GM18505 (cell line): ENCODE results near the gene MRGPRX1.
"Not testable (repeated sequence)": the region's sequence is repeated elsewhere in the genome, so short reads cannot be mapped to it uniquely, and the experiment has no call there.

ENCODE experiments used
- ATAC-seq: cut with Tn5 transposase; IDR thresholded peaks from one replicate; pipeline ENCODE4 v1.9.1; 2021; ENCODE audit not compliant: unreplicated experiment
- POLR2A ChIP-seq: IDR thresholded peaks from 4 replicates; pipeline ENCODE4 v1.6.1; 2011; ENCODE audit warnings: borderline replicate concordance; ENCODE audit not compliant: insufficient read depth, insufficient read length; ENCODE audit errors: extremely low read depth

The MRGPRX1 gene

GRCh38 chr11:18912883-18913282 lies 26.3 kb downstream of the MRGPRX1 start:
- no peak for ATAC-seq
- no peak for TF ChIP-seq POLR2A

- no peak for TF ChIP-seq POLR2A
- no peak for ATAC-seq
Observed at GRCh38 chr11:18907391-18907790, 31.8 kb downstream of the MRGPRX1 start.

GRCh38 chr11:18900637-18901036 lies 38.6 kb downstream of the MRGPRX1 start:
- not testable (repeated sequence) for ATAC-seq

- ATAC-seq = not testable (repeated sequence)
Observed at GRCh38 chr11:18900151-18900611, 39.0 kb downstream of the MRGPRX1 start.

- ATAC-seq = not testable (repeated sequence)
Observed at GRCh38 chr11:18891712-18892111, 47.5 kb downstream of the MRGPRX1 start.

- no peak for TF ChIP-seq POLR2A
- ATAC-seq = no peak
Observed at GRCh38 chr11:18890615-18891014, 48.6 kb downstream of the MRGPRX1 start.
